ENCODE measurements around the gene CPLX3.

The CPLX3 gene

DNA sequence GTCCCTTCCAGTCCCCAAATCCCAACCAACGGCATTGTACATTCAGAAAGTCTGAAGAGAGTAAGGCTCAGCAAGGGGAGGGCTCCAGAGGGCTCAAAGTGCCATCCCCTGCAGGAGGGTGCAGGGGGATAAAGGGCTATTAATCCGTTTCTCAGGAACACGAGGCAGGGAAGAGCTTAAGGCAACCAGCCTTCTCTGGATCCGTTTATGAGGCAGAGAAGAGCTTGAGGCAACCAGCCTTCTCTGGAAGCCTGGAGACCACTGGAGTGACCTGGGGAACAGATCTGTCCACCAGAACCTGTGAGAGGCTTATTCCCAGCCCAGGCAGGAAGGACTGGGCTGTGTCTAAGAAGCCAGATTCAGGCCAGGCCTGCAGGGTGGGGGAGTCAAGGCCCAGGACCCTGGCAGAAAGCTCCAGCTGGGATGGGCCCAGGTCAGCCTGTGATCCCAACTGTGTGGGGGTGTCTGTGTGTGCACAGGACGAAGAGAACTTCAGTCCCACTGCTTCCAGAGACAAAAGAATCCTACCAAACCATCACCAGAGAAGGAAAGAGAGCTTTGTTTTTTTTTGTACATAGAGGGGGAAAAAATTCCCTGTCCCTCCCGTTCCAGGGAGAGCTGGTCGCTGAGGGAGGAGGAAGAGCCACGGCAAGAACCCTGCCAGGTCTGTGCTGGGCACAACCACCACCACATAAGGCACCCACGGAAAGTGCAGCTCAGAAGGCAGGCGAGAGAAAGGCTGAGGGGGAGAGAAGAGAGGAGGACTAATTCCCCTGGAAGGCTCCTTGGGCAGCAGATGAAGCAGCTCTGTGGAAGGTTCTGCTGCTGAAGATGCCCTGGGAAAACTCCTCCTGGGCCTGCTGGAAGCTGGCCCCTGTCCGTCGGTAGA, 18.1 kb downstream of the CPLX3 start:
- no peak for DNase-seq (ENCODE audit: low read depth in 2 of 2)

DNA sequence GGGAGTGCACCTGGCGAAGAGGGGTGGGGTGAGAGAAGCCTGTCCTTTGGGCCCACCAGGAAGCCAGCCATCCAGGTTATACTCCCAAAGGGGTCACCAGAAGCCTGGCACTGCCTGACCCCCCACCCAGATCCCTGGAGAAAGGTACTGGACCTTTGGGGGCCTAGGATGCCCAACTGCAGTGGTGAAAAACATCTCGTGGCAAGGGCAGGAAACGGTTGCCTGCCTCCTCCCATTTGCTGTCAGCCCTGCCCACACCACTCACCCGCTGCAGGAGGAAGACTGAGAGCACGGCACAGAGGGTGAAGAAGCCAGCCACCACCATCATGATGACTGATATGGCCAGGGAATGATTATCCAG, 18.8 kb downstream of the CPLX3 start:
- peak; percentile 36 to 44 for DNase-seq (ENCODE audit: low read depth in 2 of 2)

DNA sequence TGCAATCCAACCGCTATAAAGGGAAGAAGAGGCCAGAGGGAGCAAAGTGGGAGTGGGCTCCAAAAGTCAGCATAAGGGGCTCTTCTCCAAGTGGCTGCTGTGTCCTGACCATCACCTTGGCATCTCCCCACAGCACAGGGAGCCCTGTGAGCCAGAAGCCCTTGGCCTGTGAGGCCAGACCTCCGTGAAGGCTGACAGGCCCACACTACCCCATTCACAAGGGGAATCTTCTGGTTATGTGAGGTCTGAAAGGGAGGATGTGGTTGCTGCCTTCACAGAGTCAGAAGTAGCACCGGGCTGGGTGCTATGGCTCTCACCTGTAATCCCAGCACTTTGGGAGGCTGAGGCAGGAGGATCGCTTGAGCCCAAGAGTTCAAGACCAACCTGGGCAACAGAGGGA, 19.2 kb downstream of the CPLX3 start:
- DNase-seq (ENCODE audit: low read depth in 2 of 2), result no peak

DNA sequence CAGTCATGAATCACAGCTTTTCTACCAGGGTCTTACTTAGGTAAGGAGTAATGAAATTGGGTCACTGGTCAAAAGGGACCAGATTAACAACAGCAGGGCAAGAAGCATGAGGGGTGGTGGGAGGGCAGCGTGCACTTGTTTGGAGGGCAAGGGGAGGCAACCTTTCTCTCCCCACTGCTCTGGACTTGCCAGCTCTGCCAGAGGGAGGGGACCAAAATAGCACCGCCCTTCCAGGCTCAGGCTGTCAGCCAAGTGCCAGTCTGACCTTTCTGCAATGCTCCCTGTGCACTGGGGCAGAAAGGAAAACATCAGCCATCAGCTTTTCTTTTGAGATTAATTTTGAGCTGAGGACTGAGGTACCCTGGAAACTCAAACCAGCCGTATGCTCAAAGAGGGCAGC, 21.0 kb downstream of the CPLX3 start:
- DNase-seq (ENCODE audit: low read depth in 2 of 2), result no peak

DNA sequence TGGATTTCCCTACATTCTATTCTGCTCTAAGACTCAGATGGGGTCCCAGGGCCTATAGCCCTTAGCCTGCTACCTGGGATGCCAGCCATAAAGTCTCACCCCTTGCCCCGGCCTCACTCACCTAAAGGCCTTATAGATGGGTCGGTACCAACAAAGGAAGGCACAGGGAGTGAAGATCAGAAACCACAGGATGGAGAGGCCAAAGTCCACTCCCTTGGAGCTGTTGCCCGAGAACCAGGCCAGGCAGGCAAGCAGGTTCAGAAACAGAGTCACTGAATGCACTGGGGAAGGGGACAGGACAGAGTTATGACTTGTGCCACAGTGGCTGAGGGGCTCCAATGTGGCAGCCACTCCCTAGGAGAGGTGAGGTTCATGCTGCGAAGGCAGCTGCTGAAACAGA, 24.0 kb downstream of the CPLX3 start:
- DNase-seq (ENCODE audit: low read depth in 2 of 2), result no peak

DNA sequence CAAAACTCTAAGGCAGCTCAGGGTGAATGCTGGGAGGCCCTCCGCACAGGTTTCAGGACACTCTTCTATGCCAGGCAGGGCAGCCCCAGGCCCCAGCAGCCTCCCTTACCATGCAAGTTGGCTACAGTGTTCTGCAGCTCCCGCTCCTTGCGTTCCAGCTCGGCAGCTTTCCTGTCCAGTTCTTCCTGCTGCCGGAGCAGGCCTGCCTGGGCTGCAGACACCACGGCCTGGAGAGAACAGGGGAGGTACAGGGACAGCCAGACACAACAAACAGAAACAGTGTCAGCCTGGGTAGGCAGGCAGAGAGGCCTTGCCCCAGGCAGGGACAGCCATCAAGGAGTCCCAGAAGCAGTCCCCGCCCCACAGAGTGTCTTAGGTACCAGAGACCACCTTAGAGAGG, 25.5 kb downstream of the CPLX3 start:
- DNase-seq (ENCODE audit: low read depth in 2 of 2), result no peak

DNA sequence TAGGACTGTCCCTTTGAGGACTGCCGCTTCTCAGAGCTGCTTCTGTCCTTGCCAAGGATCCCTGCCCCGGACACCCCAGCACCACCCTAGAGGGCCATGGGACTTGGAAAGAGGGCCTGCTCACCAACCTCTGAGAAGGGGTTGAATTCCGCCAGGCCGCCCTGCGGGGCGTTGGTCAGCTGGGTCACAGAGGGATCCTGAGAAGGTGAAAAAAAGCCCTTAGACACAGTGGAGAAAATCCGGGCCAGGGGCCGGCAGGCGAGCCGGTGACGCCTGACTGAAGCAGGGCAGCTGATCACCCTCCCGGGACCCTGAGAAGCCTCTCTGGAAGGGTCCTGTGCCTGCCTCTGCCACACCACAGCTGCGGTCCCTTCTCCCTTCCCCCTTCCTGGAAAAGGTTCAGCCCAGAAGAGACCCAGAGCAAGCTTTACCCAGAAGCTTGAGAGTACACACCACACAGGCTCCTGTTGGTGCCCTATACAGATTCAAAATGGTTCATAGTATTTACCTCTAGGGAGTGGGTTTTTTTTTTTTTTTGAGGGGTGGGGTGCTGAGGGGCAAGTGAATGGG, 28.1 kb downstream of the CPLX3 start:
- DNase-seq (ENCODE audit: low read depth in 2 of 2), result no peak

DNA sequence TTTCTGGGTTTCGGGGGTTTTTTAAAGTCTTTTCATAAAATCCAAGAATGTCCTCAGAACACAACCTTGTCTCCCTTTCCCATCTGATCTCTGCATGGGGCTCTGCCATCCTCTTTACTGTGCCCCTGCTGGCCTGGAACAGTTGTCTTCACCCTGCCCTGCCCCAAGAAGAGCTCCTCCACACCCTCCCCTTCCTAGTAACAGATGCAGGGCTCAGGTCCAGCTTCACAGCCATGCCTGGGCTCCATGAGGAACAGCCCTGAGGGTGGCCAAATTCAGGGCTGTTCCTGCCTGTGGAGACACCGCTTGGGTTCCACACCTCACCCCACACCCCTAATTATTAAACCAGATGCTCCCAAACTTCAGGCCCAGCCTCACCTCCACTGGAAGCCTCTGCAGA, 29.4 kb downstream of the CPLX3 start:
- no peak for DNase-seq (ENCODE audit: low read depth in 2 of 2)

DNA sequence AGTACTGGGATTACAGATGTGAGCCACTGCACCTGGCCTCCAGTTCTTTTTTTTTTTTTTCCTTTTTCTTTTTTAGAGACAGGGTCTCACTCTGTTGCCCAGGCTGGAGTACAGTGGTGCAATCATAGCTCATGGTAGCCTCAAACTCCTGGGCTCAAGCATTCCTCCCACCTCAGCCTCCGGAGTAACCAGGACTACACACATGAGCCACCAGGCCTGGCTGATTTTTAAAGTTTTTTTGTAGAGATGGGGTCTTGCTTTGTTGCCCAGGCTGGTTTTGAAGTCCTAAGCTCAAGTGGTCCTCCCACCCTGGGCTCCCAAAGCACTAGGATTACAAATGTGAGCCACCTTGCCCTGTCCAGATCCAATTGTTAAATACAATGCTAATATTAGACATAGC, 30.1 kb downstream of the CPLX3 start:
- DNase-seq (ENCODE audit: low read depth in 2 of 2), result no peak

DNA sequence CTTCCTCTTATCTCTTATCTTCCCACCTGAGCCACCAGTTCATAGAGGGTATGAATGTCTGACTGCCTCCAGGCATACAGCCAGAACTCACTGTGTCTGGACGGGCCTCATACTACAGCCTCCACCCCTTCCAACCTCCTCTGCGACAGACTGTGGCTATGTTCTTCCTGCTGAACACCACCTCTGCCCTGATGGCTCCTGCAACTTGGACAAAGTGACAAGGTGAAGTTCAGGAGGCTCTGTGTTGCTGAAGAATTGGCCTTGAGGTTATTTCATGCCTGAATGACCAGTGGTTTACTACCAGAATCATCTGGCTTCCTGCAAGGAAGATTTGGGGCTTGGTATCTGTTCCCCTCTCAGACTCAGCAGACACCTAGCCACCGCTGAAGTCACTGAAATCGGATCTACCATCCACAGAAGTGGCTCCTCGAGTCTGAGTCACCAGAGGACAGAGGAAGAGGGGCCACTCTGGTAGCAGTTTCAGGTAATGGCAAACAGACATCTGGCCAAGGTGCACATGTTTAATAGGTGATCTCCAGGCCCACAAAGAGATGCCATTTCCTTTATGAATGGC, 30.7 kb downstream of the CPLX3 start:
- DNase-seq (ENCODE audit: low read depth in 2 of 2), result no peak

DNA sequence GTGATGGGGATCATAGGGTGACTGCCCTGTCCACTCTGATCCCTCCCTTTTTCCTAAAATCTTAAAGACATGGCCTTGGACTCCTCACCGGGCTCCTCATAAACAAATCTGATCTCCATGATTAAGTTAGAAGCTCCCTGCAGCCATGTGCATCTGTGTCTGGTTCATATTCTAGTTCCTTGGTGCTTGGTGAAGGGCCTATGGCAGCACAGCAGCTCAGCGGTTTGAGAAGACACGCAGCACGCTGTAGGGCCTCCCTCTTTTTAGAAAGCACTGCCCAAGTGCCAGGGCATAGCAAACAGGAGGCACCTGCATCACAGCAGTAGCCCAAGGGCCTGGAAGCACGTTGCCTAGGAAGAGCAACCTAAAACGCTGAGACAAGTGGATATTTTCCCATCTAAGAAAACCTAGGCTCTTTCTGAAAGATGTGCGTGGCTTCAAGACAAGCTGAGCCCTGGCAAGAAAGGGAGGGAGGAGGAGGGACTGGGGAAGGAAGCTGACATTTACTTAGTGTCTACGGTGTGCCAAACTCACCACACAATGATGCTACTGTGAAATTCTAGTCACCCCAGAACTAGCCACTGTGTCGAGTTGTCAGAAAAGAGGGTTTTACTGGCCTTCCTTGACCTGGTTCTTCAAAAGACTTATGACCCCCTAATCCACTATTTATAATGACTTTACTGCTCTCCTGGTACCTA, 31.4 kb downstream of the CPLX3 start:
- DNase-seq (ENCODE audit: low read depth in 2 of 2), result no peak

DNA sequence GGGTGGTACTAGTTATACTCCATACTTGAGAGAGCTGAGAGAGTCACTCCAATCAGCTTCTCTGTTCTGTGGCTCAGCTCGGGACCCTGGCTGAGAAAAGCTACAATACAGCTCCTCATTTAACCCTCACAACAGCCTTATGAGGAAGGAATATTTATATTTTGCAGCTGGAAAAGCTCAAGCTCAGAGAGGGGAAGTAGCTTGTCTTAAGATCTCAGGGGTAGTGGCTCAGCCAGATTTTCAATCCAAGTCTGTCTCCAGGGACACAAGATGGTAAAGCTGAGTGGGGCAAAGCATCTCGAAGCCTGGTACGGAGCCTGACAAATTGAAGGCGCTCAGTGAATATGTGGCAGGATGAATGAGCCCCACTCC, 31.9 kb downstream of the CPLX3 start:
- DNase-seq (ENCODE audit: low read depth in 2 of 2), result no peak

DNA sequence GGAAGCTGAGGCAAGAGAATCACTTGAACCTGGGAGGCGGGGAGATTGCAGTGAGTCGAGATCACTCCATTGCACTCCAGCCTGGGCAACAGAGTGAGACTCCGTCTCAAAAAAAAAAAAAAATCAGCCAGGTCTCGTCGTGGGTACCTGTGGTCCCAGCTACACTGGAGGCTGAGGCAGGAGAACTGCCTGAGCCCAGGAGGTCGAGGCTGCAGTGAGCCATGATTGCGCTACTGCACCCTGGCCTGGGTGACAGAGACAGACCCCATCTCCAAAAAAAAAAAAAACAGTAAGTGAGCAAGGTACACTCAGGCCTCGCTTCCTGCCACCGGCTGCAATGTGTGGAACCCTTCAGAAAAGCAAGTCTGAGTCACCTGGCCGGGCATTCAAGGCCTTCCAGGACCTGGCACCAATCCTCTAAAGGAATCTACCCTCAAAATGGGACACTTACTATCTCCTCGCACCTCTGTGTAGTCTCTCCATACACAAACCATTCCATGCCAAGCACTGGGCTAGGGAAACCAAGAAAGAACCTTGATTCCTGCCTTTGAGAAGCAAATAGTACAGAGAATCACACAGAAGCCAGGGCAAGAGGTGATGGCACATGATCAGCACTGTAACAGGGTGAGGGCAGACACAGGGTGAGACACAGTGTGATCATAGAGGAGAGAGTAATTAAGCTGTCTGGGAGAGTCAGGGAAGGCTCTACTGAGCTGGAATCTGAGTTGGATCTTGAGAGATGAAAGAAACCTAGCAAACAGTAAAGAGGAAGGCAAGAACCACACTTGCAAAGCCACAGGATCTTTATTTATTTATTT, 37.0 kb downstream of the CPLX3 start:
- no peak for DNase-seq (ENCODE audit: low read depth in 2 of 2)

DNA sequence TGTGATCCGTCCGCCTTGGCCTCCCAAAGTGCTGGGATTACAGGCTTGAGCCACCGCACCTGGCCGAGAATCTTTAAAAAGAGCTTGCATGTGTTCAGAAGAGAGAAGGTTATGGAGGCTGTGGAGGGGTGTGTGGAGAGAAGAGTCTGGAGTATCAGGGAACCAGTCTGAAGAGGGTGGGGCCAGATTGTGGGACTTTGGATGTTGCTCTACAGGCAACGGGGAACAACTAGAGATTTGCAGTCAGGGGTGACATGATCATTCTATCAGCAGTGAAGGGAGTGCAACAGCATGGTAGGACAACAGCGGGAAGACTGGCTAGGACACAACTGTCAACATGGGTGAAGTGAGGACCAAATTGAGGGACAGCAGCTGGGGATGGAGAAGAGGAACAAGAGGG, 37.9 kb downstream of the CPLX3 start:
- DNase-seq (ENCODE audit: low read depth in 2 of 2), result no peak

DNA sequence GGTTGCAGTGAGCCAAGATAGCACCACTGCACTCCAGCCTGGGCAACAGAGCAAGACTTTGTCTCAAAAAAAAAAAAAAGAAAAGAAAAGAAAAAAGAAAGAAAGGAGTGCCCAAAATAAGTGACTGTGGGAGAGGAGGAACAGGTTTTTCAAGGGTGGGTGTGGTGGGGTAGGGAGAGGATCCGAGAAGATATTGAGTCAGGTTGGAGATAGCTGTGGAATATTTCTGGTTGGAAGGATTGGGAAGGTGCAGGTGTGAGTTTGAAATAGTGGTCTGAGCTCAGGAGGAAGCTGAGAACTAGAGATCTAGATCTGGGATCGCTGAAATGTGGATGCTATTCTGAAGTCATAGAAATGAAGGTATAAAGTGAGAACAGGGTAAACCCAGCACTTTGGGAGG, 38.9 kb downstream of the CPLX3 start:
- DNase-seq (ENCODE audit: low read depth in 2 of 2), result no peak

DNA sequence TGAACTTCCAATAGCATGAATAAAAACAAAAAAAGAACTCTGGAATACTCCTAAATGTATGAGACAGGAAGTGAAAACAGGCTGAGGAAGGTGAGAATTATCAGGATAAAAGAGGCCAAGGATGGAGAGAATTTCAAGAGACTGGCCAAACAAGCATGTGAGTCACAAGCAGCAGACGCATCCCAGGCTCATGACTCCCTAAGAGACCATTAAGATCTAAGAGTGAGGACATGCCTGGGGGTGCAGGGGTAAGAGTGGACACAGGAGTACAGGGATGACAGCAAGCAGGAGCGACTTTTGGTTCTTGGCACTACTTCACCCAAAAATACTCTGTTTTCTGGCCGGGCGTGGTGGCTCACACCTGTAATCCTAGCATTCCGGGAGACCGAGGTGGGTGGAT, 39.7 kb downstream of the CPLX3 start:
- DNase-seq (ENCODE audit: low read depth in 2 of 2), result no peak

DNA sequence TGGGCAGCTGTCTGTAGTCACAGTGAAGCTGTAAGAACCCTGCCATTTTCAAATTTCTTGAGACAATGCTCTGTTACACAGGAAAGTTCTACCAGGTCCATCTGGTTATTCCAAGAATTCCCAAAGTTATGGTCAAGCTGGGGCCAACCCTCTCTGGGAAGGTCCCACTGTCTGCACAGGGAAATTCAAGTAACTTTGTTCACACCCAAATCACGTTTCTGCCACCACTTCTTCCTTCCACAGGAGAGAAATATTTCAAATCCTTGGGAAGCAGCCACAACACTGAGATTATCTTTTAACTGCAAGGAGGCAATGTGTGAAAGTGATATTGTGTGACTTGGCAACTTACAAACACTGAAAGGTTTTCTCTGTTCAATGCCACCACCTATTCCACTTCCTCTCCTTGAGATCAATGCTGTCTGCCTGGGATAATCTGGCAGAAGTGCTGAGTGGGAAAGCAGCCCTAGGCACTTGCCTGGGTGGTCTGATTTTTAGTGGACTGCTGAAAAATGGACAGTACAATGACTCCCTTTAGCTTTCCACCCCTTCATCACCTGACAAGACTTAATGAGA, 41.1 kb downstream of the CPLX3 start:
- DNase-seq (ENCODE audit: low read depth in 2 of 2), result no peak

DNA sequence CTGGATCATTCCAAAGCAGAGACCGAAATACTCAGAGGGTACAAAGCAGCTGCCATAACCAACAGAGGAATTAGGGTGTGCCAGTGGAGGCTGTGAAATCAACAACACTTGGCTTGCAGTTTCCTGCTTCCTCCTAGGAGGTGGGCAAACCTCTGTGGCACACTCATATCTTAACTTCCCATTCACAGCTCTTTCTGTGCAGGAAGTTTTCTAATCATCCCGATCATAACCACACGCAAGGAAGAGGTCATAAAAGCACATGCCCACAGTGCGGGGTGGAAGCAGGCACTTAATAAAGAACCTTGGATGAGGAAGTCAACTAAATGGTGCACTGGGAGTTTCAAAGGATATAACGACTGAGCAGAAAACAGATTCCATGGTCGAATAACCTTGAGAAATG, 41.6 kb downstream of the CPLX3 start:
- DNase-seq (ENCODE audit: low read depth in 2 of 2), result no peak

DNA sequence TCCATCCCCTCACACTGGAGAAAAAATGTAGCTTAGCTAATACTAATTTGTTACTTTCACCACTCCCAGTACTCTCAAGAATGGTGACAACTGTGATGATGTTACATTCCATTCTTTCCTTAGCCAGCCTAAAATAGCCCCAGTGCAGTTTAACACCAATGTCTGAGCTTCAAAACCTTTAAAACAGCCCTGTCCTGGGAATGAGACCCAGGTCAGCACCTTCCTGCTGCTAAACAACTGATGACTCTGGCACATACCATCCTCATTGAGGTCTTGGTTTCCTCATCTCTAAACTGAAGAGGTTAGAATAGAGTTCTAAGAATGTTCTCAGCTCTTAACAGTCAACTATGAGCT, 42.9 kb downstream of the CPLX3 start:
- DNase-seq (ENCODE audit: low read depth in 2 of 2), result no peak

DNA sequence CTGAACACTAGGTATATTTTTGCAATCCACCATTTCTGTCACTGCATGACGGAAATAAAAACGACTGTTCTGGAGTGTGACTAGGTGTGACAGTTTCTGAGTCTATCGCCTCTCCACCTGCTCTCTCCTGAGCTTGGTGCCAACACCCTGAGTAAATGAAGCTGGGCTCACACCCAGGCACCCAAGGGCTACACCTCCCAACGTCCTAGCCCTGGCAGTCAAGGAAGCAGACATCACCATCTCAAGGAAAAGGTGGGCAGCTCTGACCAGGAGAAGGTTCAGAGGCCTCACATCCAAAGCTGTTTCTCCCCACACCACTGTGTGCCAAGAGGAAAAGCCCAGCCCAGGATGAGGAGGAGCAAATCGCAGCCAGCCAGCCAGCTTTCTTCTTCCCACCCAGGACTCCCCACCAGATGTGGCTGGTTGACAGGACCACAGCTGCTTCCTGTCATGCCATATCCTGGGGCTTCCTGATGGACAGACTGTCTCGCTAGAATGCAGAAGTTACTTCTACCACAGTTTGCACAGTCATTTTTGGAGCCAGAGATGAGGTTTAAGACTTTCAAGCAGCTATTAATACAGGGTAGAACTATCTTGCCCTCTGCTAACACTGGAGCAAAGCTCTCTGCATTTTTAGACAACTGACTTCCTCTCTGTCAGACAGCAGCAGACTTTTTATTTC, 43.4 kb downstream of the CPLX3 start:
- DNase-seq (ENCODE audit: low read depth in 2 of 2), result no peak

Measured in stimulated activated CD4-positive, alpha-beta T cell treated with anti-CD3 and anti-CD28 coated beads, Interleukin-1b, Interleukin-23, amount 100 ng/mL, for 4 hours (primary cell).